ENCODE measurements around the gene HGS. TPM values are rescaled to one million over a fixed set of nuclear protein-coding genes. Genes with fewer than 3 reads are reported as not detected.

Gene HGS
- total and polyA plus RNA-seq, 12 donors: 33.1 to 102 (median 39.3) TPM

- intact Hi-C loops (cut with DNase I): loop anchor here in 1 of 10 donors (2.0 kb wide), 1 partner anchor 31 kb away; the partner anchor contains the start of genes NPLOC4 and TSPAN10
- no peaks in the 10 kb centered on the region for H3K9me3 ChIP-seq
- no peak for TF ChIP-seq CTCF (IDR thresholded peaks at IDR 0.05)
Observed at GRCh38 chr17:81667754-81668153, 16.1 kb upstream of the HGS start.

GRCh38 chr17:81672504-81672903 lies 11.3 kb upstream of the HGS start:
- Histone ChIP-seq H3K27me3 (no peaks in the 10 kb centered on the region), H3K4me1 (peaks cover 0 to 15% (median 10%) of the 10 kb centered on the region in 9 donors), H3K36me3 (peaks cover 0 to 74% (median 6%) of the 10 kb centered on the region in 9 donors), H3K9me3 (no peaks in the 10 kb centered on the region), H3K4me3 (no peak overlapping the region), H3K27ac (no peak overlapping the region)
- no peak for DNase-seq
- TF ChIP-seq CTCF (IDR thresholded peaks at IDR 0.05): no peak
- intact Hi-C loops (cut with DNase I): no loop called here
- WGBS, 2 donors: 84 to 85% methylated on average over 18 of the region's 18 CpGs
- peak in 2 of 8 donors; percentile 4 to 12 for ATAC-seq

More at GRCh38 chr17:81667754-81668153, 16.1 kb upstream of the HGS start:
- H3K27ac ChIP-seq: no peak overlapping the region
- DNase-seq (no peak), ATAC-seq (no peak)
- H3K27me3 ChIP-seq: no peaks in the 10 kb centered on the region
- H3K36me3 ChIP-seq: peaks cover 0 to 59% (median 3%) of the 10 kb centered on the region in 9 donors
- H3K4me3 ChIP-seq: peak overlapping the region in 2 of 10 donors; percentile 95 to 99
- WGBS, 2 donors: 83 to 87% methylated on average over 18 of the region's 18 CpGs
- H3K4me1 ChIP-seq: peaks cover 6 to 29% (median 24%) of the 10 kb centered on the region in 9 donors

- H3K27ac ChIP-seq: no peak overlapping the region
- 91 to 96% methylated on average over 16 of the region's 16 CpGs for WGBS, 2 donors
- H3K9me3 ChIP-seq: no peaks in the 10 kb centered on the region
- no peak for DNase-seq
- peaks cover 0 to 10% (median 6%) of the 10 kb centered on the region in 9 donors for H3K4me1 ChIP-seq
- peaks cover 0 to 73% (median 6%) of the 10 kb centered on the region in 9 donors for H3K36me3 ChIP-seq
- no peaks in the 10 kb centered on the region for H3K27me3 ChIP-seq
- intact Hi-C loops (cut with DNase I): no loop called here
- no peak for TF ChIP-seq CTCF (IDR thresholded peaks at IDR 0.05)
- no peak overlapping the region for H3K4me3 ChIP-seq
- ATAC-seq: peak in 1 of 8 donors; percentile 6
Observed at GRCh38 chr17:81672954-81673353, 10.9 kb upstream of the HGS start.

GRCh38 chr17:81673561-81674258 lies 10.1 kb upstream of the HGS start:
- DNase-seq (no peak), ATAC-seq (no peak)
- Histone ChIP-seq H3K9me3 (no peaks in the 10 kb centered on the region), H3K36me3 (peaks cover 0 to 66% (median 6%) of the 10 kb centered on the region in 9 donors), H3K4me3 (no peak overlapping the region), H3K27me3 (no peaks in the 10 kb centered on the region), H3K27ac (no peak overlapping the region), H3K4me1 (peaks cover 0 to 7% (median 3%) of the 10 kb centered on the region in 9 donors)
- TF ChIP-seq CTCF (IDR thresholded peaks at IDR 0.05): no peak
- 83 to 84% methylated on average over 18 of the region's 18 CpGs for WGBS, 2 donors
- intact Hi-C loops (cut with DNase I): no loop called here
